Measurements from ENCODE around the gene PRKAG2.

- TF ChIP-seq RAD21 (IDR thresholded peaks at IDR 0.05; ENCODE audit: low read depth): no peak
- no peak for TF ChIP-seq ZBTB7A (IDR thresholded peaks at IDR 0.05; ENCODE audit: low read depth)
- no peak for TF ChIP-seq EGR1 (IDR thresholded peaks at IDR 0.05)
- TF ChIP-seq EP300 (IDR thresholded peaks at IDR 0.05; ENCODE audit: borderline replicate concordance): no peak
- TF ChIP-seq CEBPB (IDR thresholded peaks at IDR 0.05): no peak
Observed at GRCh38 chr7:151691449-151691848, 185.5 kb downstream of the PRKAG2 start.
